T-helper 2 cell treated with Interferon-gamma antibody and Interleukin-4, amounts not matched to agents 5 μg/mL and 100 μg/mL, for 36 hours (primary cell): Measurements from ENCODE around the gene REV3L.

Source experiments
- DNase-seq: peaks from one replicate; pipeline ENCODE4 v3.0.0; 2021; ENCODE audit warnings: low spot score
- H3K27ac Mint-ChIP-seq: one replicate; pipeline ENCODE4 v1.8.0; 2021; ENCODE audit warnings: mild to moderate bottlenecking, mixed read lengths
- H3K27me3 Mint-ChIP-seq: one replicate; pipeline ENCODE4 v1.8.0; 2021; ENCODE audit warnings: low read depth, mixed read lengths
- H3K36me3 Mint-ChIP-seq: one replicate; pipeline ENCODE4 v1.8.0; 2021; ENCODE audit warnings: low read depth, mixed read lengths
- H3K4me1 Mint-ChIP-seq: one replicate; pipeline ENCODE4 v1.8.0; 2021; ENCODE audit warnings: low read depth, mixed read lengths
- H3K4me3 Mint-ChIP-seq: one replicate; pipeline ENCODE4 v1.8.0; 2022; ENCODE audit warnings: mild to moderate bottlenecking, moderate library complexity, mixed read lengths
- H3K9me3 Mint-ChIP-seq: one replicate; pipeline ENCODE4 v1.8.0; 2021; ENCODE audit warnings: mixed read lengths

Gene REV3L

GRCh38 chr6:111417181-111417585 is 65.8 kb downstream of the REV3L start:
- H3K27ac Mint-ChIP-seq: no peak overlapping the region
- no peak for DNase-seq
- no peaks in the 10 kb centered on the region for H3K9me3 Mint-ChIP-seq
- peaks cover 5% of the 10 kb centered on the region for H3K36me3 Mint-ChIP-seq
- no peak overlapping the region for H3K4me3 Mint-ChIP-seq
- peaks cover 2% of the 10 kb centered on the region for H3K4me1 Mint-ChIP-seq
- H3K27me3 Mint-ChIP-seq: no peaks in the 10 kb centered on the region

GRCh38 chr6:111416529-111416928 is 66.5 kb downstream of the REV3L start:
- H3K27me3 Mint-ChIP-seq: no peaks in the 10 kb centered on the region
- H3K4me1 Mint-ChIP-seq: peaks cover 8% of the 10 kb centered on the region
- no peak for DNase-seq
- H3K9me3 Mint-ChIP-seq: no peaks in the 10 kb centered on the region
- H3K36me3 Mint-ChIP-seq: peaks cover 12% of the 10 kb centered on the region
- H3K4me3 Mint-ChIP-seq: no peak overlapping the region
- no peak overlapping the region for H3K27ac Mint-ChIP-seq

GRCh38 chr6:111414373-111414772 is 68.6 kb downstream of the REV3L start:
- no peaks in the 10 kb centered on the region for H3K27me3 Mint-ChIP-seq
- H3K27ac Mint-ChIP-seq: no peak overlapping the region
- H3K36me3 Mint-ChIP-seq: peaks cover 22% of the 10 kb centered on the region
- peaks cover 10% of the 10 kb centered on the region for H3K4me1 Mint-ChIP-seq
- no peak overlapping the region for H3K4me3 Mint-ChIP-seq
- no peaks in the 10 kb centered on the region for H3K9me3 Mint-ChIP-seq
- DNase-seq: no peak

GRCh38 chr6:111411978-111412566 is 70.9 kb downstream of the REV3L start:
- Mint-ChIP-seq H3K9me3 (peaks cover 5% of the 10 kb centered on the region), H3K4me1 (peaks cover 11% of the 10 kb centered on the region), H3K36me3 (peaks cover 35% of the 10 kb centered on the region), H3K27me3 (no peaks in the 10 kb centered on the region), H3K27ac (no peak overlapping the region), H3K4me3 (no peak overlapping the region)
- no peak for DNase-seq

GRCh38 chr6:111411046-111411445 is 72.0 kb downstream of the REV3L start:
- no peak for DNase-seq
- H3K4me1 Mint-ChIP-seq: peaks cover 17% of the 10 kb centered on the region
- H3K27ac Mint-ChIP-seq: no peak overlapping the region
- H3K4me3 Mint-ChIP-seq: no peak overlapping the region
- peaks cover 41% of the 10 kb centered on the region for H3K36me3 Mint-ChIP-seq
- no peaks in the 10 kb centered on the region for H3K27me3 Mint-ChIP-seq
- peaks cover 6% of the 10 kb centered on the region for H3K9me3 Mint-ChIP-seq

GRCh38 chr6:111410371-111410770 is 72.6 kb downstream of the REV3L start:
- H3K4me3 Mint-ChIP-seq: no peak overlapping the region
- H3K27me3 Mint-ChIP-seq: no peaks in the 10 kb centered on the region
- H3K27ac Mint-ChIP-seq: no peak overlapping the region
- peaks cover 19% of the 10 kb centered on the region for H3K4me1 Mint-ChIP-seq
- H3K36me3 Mint-ChIP-seq: peaks cover 44% of the 10 kb centered on the region
- DNase-seq: no peak
- H3K9me3 Mint-ChIP-seq: peaks cover 6% of the 10 kb centered on the region

- Mint-ChIP-seq H3K27ac (no peak overlapping the region), H3K27me3 (no peaks in the 10 kb centered on the region), H3K9me3 (peaks cover 6% of the 10 kb centered on the region)
Observed at GRCh38 chr6:111409430-111409829, 73.6 kb downstream of the REV3L start.

GRCh38 chr6:111407686-111408085 is 75.3 kb downstream of the REV3L start:
- Mint-ChIP-seq H3K27me3 (no peaks in the 10 kb centered on the region), H3K36me3 (peaks cover 65% of the 10 kb centered on the region), H3K4me1 (peaks cover 19% of the 10 kb centered on the region)

More at GRCh38 chr6:111409430-111409829, 73.6 kb downstream of the REV3L start:
- H3K36me3 Mint-ChIP-seq: peaks cover 51% of the 10 kb centered on the region
- DNase-seq: no peak
- H3K4me3 Mint-ChIP-seq: no peak overlapping the region
- peaks cover 19% of the 10 kb centered on the region for H3K4me1 Mint-ChIP-seq

GRCh38 chr6:111406200-111406721 is 76.8 kb downstream of the REV3L start:
- peak overlapping the region; percentile 29 for H3K4me3 Mint-ChIP-seq
- H3K27ac Mint-ChIP-seq: peak overlapping the region; percentile 18
- peak; percentile 15 for DNase-seq
- peaks cover 6% of the 10 kb centered on the region for H3K9me3 Mint-ChIP-seq
- H3K4me1 Mint-ChIP-seq: peaks cover 11% of the 10 kb centered on the region
- H3K36me3 Mint-ChIP-seq: peaks cover 59% of the 10 kb centered on the region
- H3K27me3 Mint-ChIP-seq: no peaks in the 10 kb centered on the region

More at GRCh38 chr6:111407686-111408085, 75.3 kb downstream of the REV3L start:
- Mint-ChIP-seq H3K27ac (no peak overlapping the region), H3K4me3 (no peak overlapping the region), H3K9me3 (peaks cover 6% of the 10 kb centered on the region)
- no peak for DNase-seq

- Mint-ChIP-seq H3K4me1 (peaks cover 10% of the 10 kb centered on the region), H3K36me3 (peaks cover 50% of the 10 kb centered on the region), H3K9me3 (peaks cover 6% of the 10 kb centered on the region), H3K4me3 (no peak overlapping the region), H3K27ac (no peak overlapping the region), H3K27me3 (no peaks in the 10 kb centered on the region)
- DNase-seq: no peak
Observed at GRCh38 chr6:111403388-111403787, 79.6 kb downstream of the REV3L start.

GRCh38 chr6:111399626-111400025 is 83.4 kb downstream of the REV3L start:
- Mint-ChIP-seq H3K4me1 (no peaks in the 10 kb centered on the region), H3K4me3 (no peak overlapping the region), H3K36me3 (peaks cover 54% of the 10 kb centered on the region), H3K9me3 (no peaks in the 10 kb centered on the region), H3K27ac (no peak overlapping the region), H3K27me3 (no peaks in the 10 kb centered on the region)
- no peak for DNase-seq

- Mint-ChIP-seq H3K4me3 (no peak overlapping the region), H3K4me1 (no peaks in the 10 kb centered on the region), H3K9me3 (peaks cover 4% of the 10 kb centered on the region), H3K27me3 (no peaks in the 10 kb centered on the region), H3K36me3 (peaks cover 50% of the 10 kb centered on the region), H3K27ac (no peak overlapping the region)
- DNase-seq: no peak
Observed at GRCh38 chr6:111388681-111389080, 94.3 kb downstream of the REV3L start.

- peaks cover 21% of the 10 kb centered on the region for H3K4me1 Mint-ChIP-seq
- DNase-seq: no peak
- peaks cover 4% of the 10 kb centered on the region for H3K9me3 Mint-ChIP-seq
- no peaks in the 10 kb centered on the region for H3K27me3 Mint-ChIP-seq
- H3K27ac Mint-ChIP-seq: no peak overlapping the region
- peaks cover 65% of the 10 kb centered on the region for H3K36me3 Mint-ChIP-seq
- no peak overlapping the region for H3K4me3 Mint-ChIP-seq
Observed at GRCh38 chr6:111382476-111383294, 100.3 kb downstream of the REV3L start.

- Mint-ChIP-seq H3K27ac (no peak overlapping the region), H3K4me3 (no peak overlapping the region), H3K27me3 (no peaks in the 10 kb centered on the region), H3K9me3 (peaks cover 4% of the 10 kb centered on the region), H3K36me3 (peaks cover 61% of the 10 kb centered on the region), H3K4me1 (peaks cover 24% of the 10 kb centered on the region)
- DNase-seq: no peak
Observed at GRCh38 chr6:111381728-111382127, 101.3 kb downstream of the REV3L start.
